RWPE1 (cell line): ENCODE data around the gene FABP3.

Source experiments
- CTCF ChIA-PET: fragments of 350-600 bp; sonication (Branson Sonifier 250); formaldehyde crosslinking; extraction: SDS; loops from one replicate; lab custom pipeline; 2021; lab: Yijun Ruan, JAX
- POLR2A ChIA-PET: fragments of 400-600 bp; formaldehyde crosslinking; extraction: SDS; loops from one replicate; lab custom pipeline; 2020; ENCODE audit warnings: antibody characterized with exemption; ENCODE audit not compliant: low non-redundant PET; lab: Yijun Ruan, JAX
- DNase-seq: peaks from one replicate; pipeline ENCODE4 v3.0.0; 2012; ENCODE audit warnings: low spot score
- H3K27ac ChIP-seq: fragments of 450-650 bp; 2 replicates; pipeline ENCODE4 v1.5.1; 2017
- CTCF ChIP-seq: fragments of 450-650 bp; conservative IDR thresholded peaks from 2 replicates; pipeline ENCODE4 v1.5.1; 2017; ENCODE audit warnings: low read depth, mild to moderate bottlenecking

FABP3 gene

GRCh38 chr1:31354283-31354682, 18.6 kb downstream of the FABP3 start:
- CTCF ChIA-PET = no interaction called here
- H3K27ac ChIP-seq = no peak overlapping the region
- POLR2A ChIA-PET = no interaction called here
- DNase-seq = no peak
- TF ChIP-seq CTCF = no peak

- ChIA-PET POLR2A (no interaction called here), CTCF (no interaction called here)
- no peak for TF ChIP-seq CTCF
- no peak overlapping the region for H3K27ac ChIP-seq
- no peak for DNase-seq
Measured at GRCh38 chr1:31348449-31348848, 24.4 kb downstream of the FABP3 start.

- ChIA-PET CTCF (interaction anchor here (0.6 kb wide), 1 partner anchor 541 kb away, joined by 3 read pairs; no protein-coding TSS in a partner anchor), POLR2A (no interaction called here)
- no peak for TF ChIP-seq CTCF
- DNase-seq = no peak
- H3K27ac ChIP-seq = no peak overlapping the region
Measured at GRCh38 chr1:31346785-31347184, 26.1 kb downstream of the FABP3 start.

GRCh38 chr1:31345635-31346034, 27.2 kb downstream of the FABP3 start:
- POLR2A ChIA-PET = no interaction called here
- no peak for DNase-seq

GRCh38 chr1:31344503-31344902, 28.4 kb downstream of the FABP3 start:
- no peak for TF ChIP-seq CTCF
- ChIA-PET POLR2A (no interaction called here), CTCF (no interaction called here)
- DNase-seq = no peak
- H3K27ac ChIP-seq = no peak overlapping the region

More at GRCh38 chr1:31345635-31346034, 27.2 kb downstream of the FABP3 start:
- TF ChIP-seq CTCF = no peak
- CTCF ChIA-PET = no interaction called here
- H3K27ac ChIP-seq = no peak overlapping the region

GRCh38 chr1:31336687-31337467, 36.0 kb downstream of the FABP3 start:
- ChIA-PET POLR2A (no interaction called here), CTCF (interaction anchor here (0.6 to 0.8 kb wide), 3 partner anchors 24 to 185 kb away, joined by 3 read pairs; no protein-coding TSS in a partner anchor)
- TF ChIP-seq CTCF = no peak

More at GRCh38 chr1:31336687-31337467, 36.0 kb downstream of the FABP3 start:
- DNase-seq = no peak
- no peak overlapping the region for H3K27ac ChIP-seq
